Heart right ventricle (tissue), 16 donors: Measurements from ENCODE around the gene EXOC2. TPM values are rescaled to one million over a fixed set of nuclear protein-coding genes. Genes with fewer than 3 reads are reported as not detected.

Source experiments
- ATAC-seq, 8 donors: fragments of 200-7000 bp; cut with Tn5 transposase; one replicate each; pipeline ENCODE4 v1.9.1; 2020; ENCODE audit warnings: mild to moderate bottlenecking in 8 of 8, moderate library complexity in 8 of 8, moderate number of reproducible peaks in 1 of 8
- DNase-seq, 2 donors: peaks; one replicate each; pipeline ENCODE4 v3.0.0-alpha.2; 2020
- H3K27ac ChIP-seq, 10 donors: fragments of 200-600 bp; sonication (generic) in 2 of 10; one replicate each; pipeline versions ENCODE4 v1.5.0 to v1.8.0; 2020 to 2022; ENCODE audit warnings: mild to moderate bottlenecking in 3 of 10
- H3K27me3 ChIP-seq, 7 donors: fragments of 200-600 bp; one replicate each; pipeline ENCODE4 v1.8.0; 2021 to 2022; ENCODE audit warnings: mild to moderate bottlenecking in 2 of 7
- H3K36me3 ChIP-seq, 9 donors: fragments of 200-600 bp; sonication (generic) in 1 of 9; one replicate each; pipeline versions ENCODE4 v1.5.0 to v1.8.0; 2020 to 2022; ENCODE audit warnings: mild to moderate bottlenecking in 2 of 9
- H3K4me1 ChIP-seq, 9 donors: fragments of 200-600 bp; sonication (generic) in 1 of 9; one replicate each; pipeline versions ENCODE4 v1.5.0 to v1.8.0; 2020 to 2022; ENCODE audit warnings: mild to moderate bottlenecking in 4 of 9
- H3K4me3 ChIP-seq, 10 donors: fragments of 200-600 bp; sonication (generic) in 2 of 10; one replicate each; pipeline versions ENCODE4 v1.5.0 to v1.8.0; 2020 to 2022; ENCODE audit warnings: mild to moderate bottlenecking in 7 of 10, moderate library complexity in 2 of 10
- H3K9me3 ChIP-seq, 11 donors: fragments of 200-600 bp in 10 of 11; sonication (generic) in 2 of 11; one replicate each; pipeline versions ENCODE4 v1.5.0 to v1.8.0; 2013 to 2022; ENCODE audit warnings: mild to moderate bottlenecking in 2 of 11, control low read depth in 1 of 11, moderate library complexity in 1 of 11
- WGBS, 2 donors: extraction: QIAGEN DNeasy Blood & Tissue Kit; methylation state at CpG; one replicate each; pipeline ENCODE4 v1.1.7; 2013; ENCODE audit warnings: inconsistent platforms in 1 of 2; 5-methylcytosine and 5-hydroxymethylcytosine counted together
- intact Hi-C, 10 donors: fragments of 100-400 bp; cut with DNase I; formaldehyde crosslinking; loops; one replicate each; pipeline versions ENCODE4 v1.11.1 to v1.14.2; 2022
- polyA plus RNA-seq, 2 donors: library from polyadenylated mRNA; stranded (reverse); fragments of 200-250 nt; gene quantifications; one replicate each; pipeline ENCODE4 v1.2.3, GENCODE V29; 2013
- total RNA-seq, 10 donors: library from RNA; stranded (reverse); fragmentation: NEBNext Ultra II Directional in 3 of 10; extraction: Animal tissue kit (Norgen Biotek cat#: 25700) in 3 of 10; gene quantifications; one replicate each; pipeline versions ENCODE4 v1.2.1 to v1.2.4, GENCODE V29; 2021 to 2023
- TF ChIP-seq, protein P1 (sequence below), 9 donors: fragments of 200-600 bp; sonication (generic) in 2 of 9; IDR thresholded peaks; one replicate each; pipeline versions ENCODE4 v1.5.0 to v1.8.0; 2021 to 2022; ENCODE audit warnings: antibody characterized with exemption in 9 of 9, mild to moderate bottlenecking in 5 of 9, moderate library complexity in 1 of 9
- donor health status: Arrhythmogenic right ventricular cardiomyopathy.
- donor health status: ischemic (EF 13 %, LVEDD 7.1; RV severe dilation, severe dysfunction).
- donor health status: healthy with polysubstance abuse.
- donor health status: DM: no; HTN: yes; CAD: no.
- donor health status: DM: no; HTN: no; CAD: no.
- donor health status: ischemic (EF 25% LVEDD 6.9; RV normal size, moderate dysfunction).
- donor health status: ischemic (EF 25% LVEDD 5.7; RV mildly dilated, moderate dysfunction).
- donor health status: healthy.
- donor health status: DM: yes; HTN: yes; CAD: no.
- donor health status: Ischemic cardiomyopathy.
- donor health status: ischemic (EF 35%, LVEDD 5.7; RV mildly dilated, moderate dysfunction).
- donor health status: nonischemic (EF 11% LVEDD 7.7; RV severe dilation, severe dysfunction).
- donor health status: DM: yes; HTN: yes; CAD: no.
- donor health status: PGD.
- donor health status: ischemic (EF 29% LVEDD 5.4; RV normal size, mild dysfunction).
- donor health status: nonischemic (EF 23%, LVEDD 6.1; RV moderate dilation, normal function).

Gene EXOC2
- total and polyA plus RNA-seq, 12 donors = 4.0 to 18.4 (median 12.9) TPM

DNA sequence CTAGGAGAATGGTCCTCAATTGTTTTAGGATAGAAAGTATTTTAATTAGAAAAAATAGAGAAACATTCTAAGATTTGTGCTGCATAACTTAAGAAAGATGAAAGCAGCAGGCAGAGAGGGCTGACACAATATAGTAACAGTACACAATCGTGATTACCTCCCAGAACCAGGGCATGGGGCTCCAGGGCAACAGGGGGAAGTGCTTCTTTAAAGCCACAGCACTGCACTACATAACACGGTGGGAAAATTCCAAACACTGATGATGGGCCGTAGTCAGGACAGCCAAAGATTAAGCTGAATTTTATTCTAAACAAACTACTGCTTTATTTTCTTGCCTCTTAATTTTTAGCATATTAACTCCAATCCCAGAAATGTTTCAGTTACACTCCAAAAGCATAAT, 14.4 kb downstream of the EXOC2 start:
- TF ChIP-seq, protein P1, sequence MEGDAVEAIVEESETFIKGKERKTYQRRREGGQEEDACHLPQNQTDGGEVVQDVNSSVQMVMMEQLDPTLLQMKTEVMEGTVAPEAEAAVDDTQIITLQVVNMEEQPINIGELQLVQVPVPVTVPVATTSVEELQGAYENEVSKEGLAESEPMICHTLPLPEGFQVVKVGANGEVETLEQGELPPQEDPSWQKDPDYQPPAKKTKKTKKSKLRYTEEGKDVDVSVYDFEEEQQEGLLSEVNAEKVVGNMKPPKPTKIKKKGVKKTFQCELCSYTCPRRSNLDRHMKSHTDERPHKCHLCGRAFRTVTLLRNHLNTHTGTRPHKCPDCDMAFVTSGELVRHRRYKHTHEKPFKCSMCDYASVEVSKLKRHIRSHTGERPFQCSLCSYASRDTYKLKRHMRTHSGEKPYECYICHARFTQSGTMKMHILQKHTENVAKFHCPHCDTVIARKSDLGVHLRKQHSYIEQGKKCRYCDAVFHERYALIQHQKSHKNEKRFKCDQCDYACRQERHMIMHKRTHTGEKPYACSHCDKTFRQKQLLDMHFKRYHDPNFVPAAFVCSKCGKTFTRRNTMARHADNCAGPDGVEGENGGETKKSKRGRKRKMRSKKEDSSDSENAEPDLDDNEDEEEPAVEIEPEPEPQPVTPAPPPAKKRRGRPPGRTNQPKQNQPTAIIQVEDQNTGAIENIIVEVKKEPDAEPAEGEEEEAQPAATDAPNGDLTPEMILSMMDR (IDR thresholded peaks at IDR 0.05) = no peak
- Histone ChIP-seq H3K4me3 (no peak overlapping the region), H3K4me1 (peaks cover 0 to 20% (median 10%) of the 10 kb centered on the region in 9 donors), H3K36me3 (no peaks in the 10 kb centered on the region), H3K27ac (no peak overlapping the region), H3K27me3 (no peaks in the 10 kb centered on the region), H3K9me3 (no peaks in the 10 kb centered on the region)
- ATAC-seq = no peak
- intact Hi-C loops = no loop called here
- WGBS, 2 donors = 67% methylated on average over 3 of the region's 3 CpGs
- DNase-seq = no peak

DNA sequence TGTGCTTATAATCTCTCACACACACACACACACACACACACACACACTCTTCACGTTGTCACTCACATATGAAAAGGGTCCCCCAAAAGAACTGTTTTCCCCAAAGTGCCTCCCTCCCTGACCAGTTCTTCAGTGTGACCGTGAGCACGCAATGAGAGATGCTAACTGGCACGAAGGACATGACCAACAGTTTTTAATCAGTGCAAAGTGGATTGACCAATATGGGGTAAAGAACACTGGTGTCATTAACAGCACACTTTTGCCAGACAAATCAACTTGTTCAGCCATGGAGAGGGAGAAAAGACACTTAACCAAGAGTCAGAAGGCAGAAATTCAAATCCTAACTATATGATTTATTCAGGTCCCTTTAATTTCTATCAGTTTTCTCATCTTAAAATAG, 15.0 kb downstream of the EXOC2 start:
- DNase-seq (no peak), ATAC-seq (no peak)
- no peaks in the 10 kb centered on the region for H3K9me3 ChIP-seq
- H3K27me3 ChIP-seq = no peaks in the 10 kb centered on the region
- H3K36me3 ChIP-seq = no peaks in the 10 kb centered on the region
- no peak overlapping the region for H3K27ac ChIP-seq
- H3K4me1 ChIP-seq = peaks cover 0 to 17% (median 8%) of the 10 kb centered on the region in 9 donors
- intact Hi-C loops = no loop called here
- TF ChIP-seq, protein P1 (IDR thresholded peaks at IDR 0.05) = no peak
- no peak overlapping the region for H3K4me3 ChIP-seq
- WGBS, 2 donors = 93 to 98% methylated on average over 4 of the region's 4 CpGs

DNA sequence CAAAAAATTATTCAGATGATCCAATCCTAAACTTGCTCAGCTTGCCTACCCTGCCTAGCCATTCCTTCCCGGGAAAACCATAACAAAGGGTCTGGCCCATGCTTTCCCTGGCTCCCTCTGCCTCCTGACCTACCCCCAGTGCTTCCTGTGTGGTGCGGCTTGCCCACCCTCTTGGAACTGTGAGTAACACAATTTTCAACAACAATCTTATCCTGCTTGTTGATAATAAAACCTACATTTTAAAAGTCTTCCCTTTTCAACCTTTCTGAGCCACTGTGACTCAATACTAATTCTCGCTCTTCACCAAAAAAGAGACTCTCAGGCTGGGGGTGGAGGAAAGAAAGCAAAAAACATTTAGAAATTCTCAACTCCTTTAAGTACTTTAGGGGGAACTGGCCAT, 18.0 kb downstream of the EXOC2 start:
- no peak overlapping the region for H3K27ac ChIP-seq
- H3K4me3 ChIP-seq = no peak overlapping the region
- no peaks in the 10 kb centered on the region for H3K36me3 ChIP-seq
- H3K4me1 ChIP-seq = peaks cover 0 to 14% (median 3%) of the 10 kb centered on the region in 9 donors
- WGBS, 2 donors = 73% methylated on average over 3 of the region's 3 CpGs
- peaks cover 0 to 7% (median 0%) of the 10 kb centered on the region in 11 donors for H3K9me3 ChIP-seq
- TF ChIP-seq, protein P1 (IDR thresholded peaks at IDR 0.05) = no peak
- DNase-seq (no peak), ATAC-seq (no peak)
- intact Hi-C loops = no loop called here
- H3K27me3 ChIP-seq = no peaks in the 10 kb centered on the region

DNA sequence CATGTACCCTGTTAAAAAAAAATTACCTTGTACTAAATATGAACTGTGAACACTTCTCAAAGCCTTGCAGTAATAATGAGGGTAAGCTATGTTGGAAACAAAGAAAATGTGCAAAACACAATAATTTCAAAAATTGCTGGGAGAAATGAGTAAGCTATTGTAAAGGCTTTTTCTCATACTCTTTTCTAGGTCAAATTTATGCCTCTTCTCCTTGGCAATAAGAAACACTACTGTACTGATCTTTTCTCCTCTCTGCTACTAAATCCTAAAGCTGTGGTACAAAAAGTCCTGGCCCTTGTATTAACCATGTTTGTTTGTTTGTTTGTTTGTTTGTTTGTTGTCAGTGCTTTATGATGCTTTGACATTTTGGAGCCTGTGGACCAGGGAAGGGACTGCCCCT, 18.5 kb downstream of the EXOC2 start:
- DNase-seq = no peak
- intact Hi-C loops = no loop called here

More for the DNA sequence above, 18.5 kb downstream of the EXOC2 start:
- no peak for ATAC-seq
- Histone ChIP-seq H3K27me3 (no peaks in the 10 kb centered on the region), H3K27ac (no peak overlapping the region), H3K9me3 (peaks cover 0 to 7% (median 0%) of the 10 kb centered on the region in 11 donors), H3K36me3 (no peaks in the 10 kb centered on the region), H3K4me1 (peaks cover 0 to 16% (median 3%) of the 10 kb centered on the region in 9 donors), H3K4me3 (no peak overlapping the region)
- TF ChIP-seq, protein P1 (IDR thresholded peaks at IDR 0.05) = no peak
